ENCODE results near the gene CRBN. TPM values are rescaled to one million over a fixed set of nuclear protein-coding genes. Genes with fewer than 3 reads are reported as not detected.

The CRBN gene
- total RNA-seq, 3 donors from 2014 or later: 34.8 to 40.4 (median 36.5) TPM

DNA sequence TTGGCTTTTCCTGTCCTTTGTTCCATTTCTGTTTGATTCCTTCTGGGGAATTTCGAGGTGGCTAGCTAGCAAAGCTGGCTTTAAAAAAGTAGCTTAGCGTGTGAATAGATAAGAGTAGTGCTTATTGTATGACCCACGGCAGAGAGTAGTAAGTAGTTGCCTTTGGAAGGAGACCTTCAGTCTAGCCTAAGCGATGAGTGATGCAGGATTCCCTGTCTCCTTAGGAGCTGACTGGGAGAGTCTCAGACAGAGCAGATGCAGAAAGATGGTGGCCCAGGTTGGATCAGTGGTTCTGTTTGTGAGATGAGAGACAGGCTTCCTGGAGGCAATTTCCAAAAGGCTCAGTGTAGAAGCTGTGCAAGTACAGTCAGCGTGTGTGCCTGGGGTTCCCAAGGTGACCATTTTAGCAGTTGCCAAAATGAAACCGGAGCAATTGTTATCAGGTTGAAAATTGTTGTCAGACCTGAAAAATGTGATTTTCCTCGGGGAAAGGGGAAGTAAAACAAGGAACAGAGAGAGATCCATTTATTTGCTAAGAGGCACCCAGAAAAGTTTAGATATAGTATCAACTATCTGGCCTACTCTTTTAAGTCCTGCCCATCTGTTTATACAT is 68.6 kb downstream of the CRBN start:
- Mint-ChIP-seq H3K36me3 (ENCODE audit: insufficient read depth) (no peaks in the 10 kb centered on the region), H3K27me3 (ENCODE audit: low read depth) (peaks cover 4% of the 10 kb centered on the region), H3K9me3 (no peaks in the 10 kb centered on the region), H3K4me3 (no peak overlapping the region), H3K4me1 (ENCODE audit: low read depth) (peaks cover 22% of the 10 kb centered on the region)
- no peak for DNase-seq
- no peak for ATAC-seq

GRCh38 chr3:3110299-3110630 is 69.2 kb downstream of the CRBN start, which contains the start of gene IL5RA:
Gene IL5RA, minus strand, starts transcription at chr3:3110374. Its CDS starts 5,390 bp downstream, at chr3:3104984.
- Mint-ChIP-seq H3K4me3 (peak within 1 kb of the TSS; percentile 34), H3K27me3 (ENCODE audit: low read depth) (peaks cover 4% of the 10 kb centered on the region), H3K36me3 (ENCODE audit: insufficient read depth) (no peaks in the 10 kb centered on the region), H3K4me1 (ENCODE audit: low read depth) (peaks cover 22% of the 10 kb centered on the region), H3K9me3 (no peaks in the 10 kb centered on the region)
- DNase-seq (no peak), ATAC-seq (peak; percentile 48 to 64)

DNA sequence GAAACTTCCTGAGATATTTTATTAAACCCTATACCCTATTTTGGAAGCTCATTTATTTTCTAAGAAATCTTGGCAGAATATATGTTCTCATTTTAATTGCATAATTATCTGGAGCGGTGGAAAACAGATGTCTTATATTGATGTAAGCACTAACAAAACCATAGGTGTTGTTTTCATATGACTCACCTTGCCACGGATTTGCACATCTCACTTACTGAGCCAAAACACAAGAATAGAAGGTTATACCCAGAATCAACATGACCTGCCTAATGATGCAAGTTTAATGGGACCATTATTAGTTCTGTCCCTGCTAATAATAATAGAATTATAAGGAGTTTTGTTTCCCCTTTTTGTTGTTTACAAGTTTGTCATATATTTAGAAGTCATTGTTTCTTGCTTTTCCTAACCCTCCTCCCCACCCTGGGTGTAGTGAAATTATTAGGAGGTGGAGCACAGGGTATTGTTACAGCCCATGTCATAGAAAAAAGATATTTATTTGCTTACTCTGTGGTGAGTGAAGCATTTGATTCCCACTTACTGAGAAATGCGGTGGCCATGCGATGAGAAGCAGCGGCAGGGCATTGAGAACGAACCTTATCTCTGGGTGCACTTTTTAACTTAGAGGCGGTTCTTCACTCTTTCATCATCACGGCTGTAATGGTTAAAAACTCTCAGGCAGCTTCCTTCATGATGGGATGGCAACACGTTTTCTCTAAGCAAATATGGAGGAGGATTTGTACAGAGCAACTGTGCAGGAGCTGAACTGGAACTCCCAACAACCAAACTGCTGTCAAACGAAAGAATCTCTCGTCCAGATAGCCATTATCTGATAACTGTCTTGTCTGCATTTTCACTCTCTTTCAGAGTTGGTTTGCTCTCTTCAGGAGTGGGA is 69.8 kb downstream of the CRBN start:
- Mint-ChIP-seq H3K4me1 (ENCODE audit: low read depth) (peaks cover 22% of the 10 kb centered on the region), H3K4me3 (peak overlapping the region; percentile 34), H3K36me3 (ENCODE audit: insufficient read depth) (no peaks in the 10 kb centered on the region), H3K27me3 (ENCODE audit: low read depth) (peaks cover 4% of the 10 kb centered on the region), H3K9me3 (no peaks in the 10 kb centered on the region)
- peak; percentile 13 to 39 for ATAC-seq
- DNase-seq: no peak

- H3K4me1 Mint-ChIP-seq (ENCODE audit: low read depth): peaks cover 22% of the 10 kb centered on the region
- no peaks in the 10 kb centered on the region for H3K9me3 Mint-ChIP-seq
- no peak for DNase-seq
- ATAC-seq: peak; percentile 25 to 36
- no peaks in the 10 kb centered on the region for H3K27me3 Mint-ChIP-seq (ENCODE audit: low read depth)
- no peak overlapping the region for H3K4me3 Mint-ChIP-seq
- no peaks in the 10 kb centered on the region for H3K36me3 Mint-ChIP-seq (ENCODE audit: insufficient read depth)
These were observed 71.6 kb downstream of the CRBN start for GRCh38 chr3:3107858-3108257.

DNA sequence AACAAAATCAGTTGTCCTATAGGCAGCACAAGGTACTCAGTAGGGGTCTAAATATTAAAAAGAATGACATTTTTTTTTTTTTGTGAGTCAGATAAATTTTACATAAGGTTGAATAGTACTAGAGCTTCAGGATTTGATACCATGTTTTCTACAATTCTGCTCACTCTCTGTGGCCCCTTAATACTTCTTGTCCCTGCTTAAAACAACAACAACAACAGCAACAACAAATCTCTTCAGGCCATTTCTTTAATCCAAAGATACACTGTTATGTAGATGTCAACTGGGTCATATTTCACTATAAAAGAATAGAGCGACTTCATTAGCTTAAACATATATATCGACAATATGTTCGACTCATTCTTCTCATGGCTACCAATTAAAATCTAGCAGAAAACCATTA is 72.3 kb downstream of the CRBN start:
- DNase-seq: no peak
- Mint-ChIP-seq H3K4me1 (ENCODE audit: low read depth) (peaks cover 22% of the 10 kb centered on the region), H3K27me3 (ENCODE audit: low read depth) (no peaks in the 10 kb centered on the region), H3K9me3 (no peaks in the 10 kb centered on the region), H3K36me3 (ENCODE audit: insufficient read depth) (no peaks in the 10 kb centered on the region), H3K4me3 (no peak overlapping the region)
- no peak for ATAC-seq

GRCh38 chr3:3105815-3106214 is 73.7 kb downstream of the CRBN start:
- H3K27me3 Mint-ChIP-seq (ENCODE audit: low read depth): no peaks in the 10 kb centered on the region
- ATAC-seq (no peak), DNase-seq (no peak)
- no peak overlapping the region for H3K4me3 Mint-ChIP-seq
- H3K36me3 Mint-ChIP-seq (ENCODE audit: insufficient read depth): no peaks in the 10 kb centered on the region
- no peaks in the 10 kb centered on the region for H3K9me3 Mint-ChIP-seq
- H3K4me1 Mint-ChIP-seq (ENCODE audit: low read depth): peaks cover 20% of the 10 kb centered on the region

GRCh38 chr3:3105246-3105645 is 74.2 kb downstream of the CRBN start:
- H3K4me1 Mint-ChIP-seq (ENCODE audit: low read depth): peaks cover 14% of the 10 kb centered on the region
- H3K9me3 Mint-ChIP-seq: no peaks in the 10 kb centered on the region
- DNase-seq (no peak), ATAC-seq (no peak)
- H3K4me3 Mint-ChIP-seq: no peak overlapping the region
- no peaks in the 10 kb centered on the region for H3K27me3 Mint-ChIP-seq (ENCODE audit: low read depth)
- H3K36me3 Mint-ChIP-seq (ENCODE audit: insufficient read depth): no peaks in the 10 kb centered on the region

GRCh38 chr3:3102751-3103150 is 76.7 kb downstream of the CRBN start:
- H3K9me3 Mint-ChIP-seq: no peaks in the 10 kb centered on the region
- DNase-seq (no peak), ATAC-seq (no peak)
- H3K27me3 Mint-ChIP-seq (ENCODE audit: low read depth): no peaks in the 10 kb centered on the region
- H3K36me3 Mint-ChIP-seq (ENCODE audit: insufficient read depth): no peaks in the 10 kb centered on the region
- peaks cover 3% of the 10 kb centered on the region for H3K4me1 Mint-ChIP-seq (ENCODE audit: low read depth)
- H3K4me3 Mint-ChIP-seq: no peak overlapping the region

DNA sequence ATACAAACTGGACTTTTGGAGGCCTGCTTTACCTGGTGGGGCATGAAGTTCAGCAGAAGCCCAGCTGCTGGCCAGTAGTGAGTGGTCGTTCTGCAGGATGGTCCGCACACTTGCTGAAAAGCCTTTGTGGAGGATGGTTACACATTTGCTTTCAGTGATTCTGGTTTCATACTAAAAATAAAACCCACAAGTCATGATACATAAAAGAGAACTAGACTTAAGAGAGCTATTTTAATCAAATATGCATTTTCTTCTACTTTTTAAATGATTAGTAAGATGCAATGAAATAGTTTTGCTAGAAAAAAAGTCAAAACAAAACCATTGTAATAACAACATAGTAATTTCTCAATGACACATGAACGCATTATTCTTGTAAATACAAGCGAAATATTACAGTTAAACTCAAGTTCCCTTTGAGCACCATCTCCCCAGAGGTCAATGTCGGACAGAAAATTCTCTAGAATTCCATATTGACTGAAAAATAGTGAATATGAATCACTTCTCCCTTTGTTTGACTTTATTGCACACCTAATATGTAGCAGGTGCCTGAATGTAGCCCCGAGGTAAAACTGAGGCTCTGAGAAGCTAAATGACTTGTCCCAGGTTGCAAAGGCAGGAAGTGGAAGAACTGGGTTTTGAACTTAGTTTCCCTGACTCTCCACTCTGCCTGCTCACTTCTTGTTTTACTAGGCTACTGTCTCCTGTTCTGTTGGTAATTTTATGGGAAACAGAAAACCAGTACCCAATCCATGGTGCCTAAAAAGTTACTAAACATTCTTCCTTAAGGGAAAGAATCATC is 77.6 kb downstream of the CRBN start:
- Mint-ChIP-seq H3K27me3 (ENCODE audit: low read depth) (no peaks in the 10 kb centered on the region), H3K9me3 (no peaks in the 10 kb centered on the region), H3K36me3 (ENCODE audit: insufficient read depth) (no peaks in the 10 kb centered on the region), H3K4me3 (no peak overlapping the region), H3K4me1 (ENCODE audit: low read depth) (no peaks in the 10 kb centered on the region)
- ATAC-seq (peak in 1 of 2 donors; percentile 32), DNase-seq (no peak)

Other genes starting within 250 kb of the CRBN start
- under 1 TPM; 0.10 to 0.35 (median 0.34) TPM for gene IL5RA, start 69.3 kb downstream of the CRBN start, total RNA-seq
- gene TRNT1, start 52.8 kb downstream of the CRBN start, total RNA-seq: 10 to 100 TPM; 42.8 to 48.1 (median 46.1) TPM

All from activated T-cell treated with anti-CD3 and anti-CD28 coated beads, Interleukin-2, amount 50 U/mL, for 4 hours (primary cell).